Stomach (tissue), 4 donors: ENCODE results near the gene APLF.

Source experiments
- POLR2A ChIP-seq, 4 donors: fragments of 450-650 bp; IDR thresholded peaks; one replicate each; pipeline ENCODE4 v1.6.1; 2016; ENCODE audit warnings: antibody characterized with exemption in 4 of 4, control low read depth in 2 of 4, mild to moderate bottlenecking in 1 of 4, moderate library complexity in 1 of 4
- TF ChIP-seq, protein P1 (sequence below), 7 experiments: fragments of 450-650 bp in 4 of 7; fragments of 200-600 bp in 3 of 7; sonication (generic) in 3 of 7; IDR thresholded peaks; one replicate each; pipeline ENCODE4 v1.5.1; 2016 to 2019; ENCODE audit warnings: antibody characterized with exemption in 7 of 7, control low read depth in 2 of 7, mild to moderate bottlenecking in 1 of 7

DNA sequence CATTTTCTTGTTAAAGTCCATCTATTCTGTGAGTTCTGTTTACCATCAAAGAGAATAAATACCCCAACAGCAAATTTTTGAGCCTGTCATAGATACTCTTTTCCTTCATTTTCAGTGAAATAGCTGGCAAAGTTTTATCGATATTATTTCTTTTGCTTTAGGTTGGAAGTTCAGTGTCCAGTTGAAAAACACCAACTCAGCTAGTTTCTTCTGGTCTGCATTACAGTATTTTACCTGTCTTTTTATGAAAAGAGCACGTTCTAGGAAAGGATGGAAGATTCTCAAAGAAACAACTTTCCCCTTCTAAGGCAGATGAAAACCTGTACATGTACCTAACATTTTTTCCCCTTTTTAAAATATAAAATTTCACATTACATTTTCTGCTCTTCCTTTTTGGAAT, 95.5 kb downstream of the APLF start:
- no peak for TF ChIP-seq POLR2A (IDR thresholded peaks at IDR 0.05)
- TF ChIP-seq, protein P1, sequence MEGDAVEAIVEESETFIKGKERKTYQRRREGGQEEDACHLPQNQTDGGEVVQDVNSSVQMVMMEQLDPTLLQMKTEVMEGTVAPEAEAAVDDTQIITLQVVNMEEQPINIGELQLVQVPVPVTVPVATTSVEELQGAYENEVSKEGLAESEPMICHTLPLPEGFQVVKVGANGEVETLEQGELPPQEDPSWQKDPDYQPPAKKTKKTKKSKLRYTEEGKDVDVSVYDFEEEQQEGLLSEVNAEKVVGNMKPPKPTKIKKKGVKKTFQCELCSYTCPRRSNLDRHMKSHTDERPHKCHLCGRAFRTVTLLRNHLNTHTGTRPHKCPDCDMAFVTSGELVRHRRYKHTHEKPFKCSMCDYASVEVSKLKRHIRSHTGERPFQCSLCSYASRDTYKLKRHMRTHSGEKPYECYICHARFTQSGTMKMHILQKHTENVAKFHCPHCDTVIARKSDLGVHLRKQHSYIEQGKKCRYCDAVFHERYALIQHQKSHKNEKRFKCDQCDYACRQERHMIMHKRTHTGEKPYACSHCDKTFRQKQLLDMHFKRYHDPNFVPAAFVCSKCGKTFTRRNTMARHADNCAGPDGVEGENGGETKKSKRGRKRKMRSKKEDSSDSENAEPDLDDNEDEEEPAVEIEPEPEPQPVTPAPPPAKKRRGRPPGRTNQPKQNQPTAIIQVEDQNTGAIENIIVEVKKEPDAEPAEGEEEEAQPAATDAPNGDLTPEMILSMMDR (IDR thresholded peaks at IDR 0.05): no peak
